HG02610 (cell line): Measurements from ENCODE around the gene STK24.

ENCODE experiments used
- ATAC-seq: cut with Tn5 transposase; IDR thresholded peaks from one replicate; pipeline ENCODE4 v1.9.1; 2021; ENCODE audit warnings: mild to moderate bottlenecking, moderate library complexity; ENCODE audit not compliant: unreplicated experiment

The STK24 gene

DNA sequence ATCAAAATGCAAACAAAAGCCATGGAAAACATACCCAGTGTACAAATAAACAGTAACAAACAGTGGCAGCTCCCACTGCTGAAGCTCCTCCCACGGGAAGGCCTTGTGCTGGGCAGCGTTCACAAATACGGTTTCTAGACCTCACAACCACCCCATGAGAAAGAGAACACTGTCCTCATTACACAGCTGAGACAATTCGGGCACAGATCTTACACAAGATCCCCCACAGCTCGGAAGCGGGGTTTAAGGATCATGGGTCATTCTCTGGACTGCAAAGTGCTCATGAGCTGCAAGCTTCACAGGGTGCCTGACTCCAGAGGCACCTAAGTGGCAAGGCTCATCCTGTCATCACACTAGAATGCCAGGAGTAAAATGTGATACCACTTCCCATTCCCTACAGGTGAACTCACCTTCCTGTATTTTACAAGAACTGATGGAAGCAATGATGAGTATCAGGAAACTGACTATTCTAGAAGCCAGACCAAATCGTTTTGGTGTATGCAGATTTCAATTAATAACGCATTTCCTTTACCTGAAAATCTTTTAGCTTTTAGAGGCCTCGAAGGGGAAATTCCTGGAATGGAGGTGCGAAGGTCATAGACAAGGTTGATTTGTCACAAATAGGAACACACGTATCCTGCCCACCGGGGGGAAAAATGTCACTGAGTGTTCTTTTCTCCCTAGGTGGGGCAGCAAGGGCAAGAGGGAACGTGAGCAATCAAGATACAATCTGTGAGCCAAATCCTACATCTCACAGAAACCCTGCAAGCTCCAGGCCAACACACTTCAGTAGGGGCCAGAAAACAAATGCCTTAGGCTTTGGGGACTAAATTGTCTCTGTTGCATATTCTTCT is 41.2 kb downstream of the STK24 start:
- no peak for ATAC-seq

DNA sequence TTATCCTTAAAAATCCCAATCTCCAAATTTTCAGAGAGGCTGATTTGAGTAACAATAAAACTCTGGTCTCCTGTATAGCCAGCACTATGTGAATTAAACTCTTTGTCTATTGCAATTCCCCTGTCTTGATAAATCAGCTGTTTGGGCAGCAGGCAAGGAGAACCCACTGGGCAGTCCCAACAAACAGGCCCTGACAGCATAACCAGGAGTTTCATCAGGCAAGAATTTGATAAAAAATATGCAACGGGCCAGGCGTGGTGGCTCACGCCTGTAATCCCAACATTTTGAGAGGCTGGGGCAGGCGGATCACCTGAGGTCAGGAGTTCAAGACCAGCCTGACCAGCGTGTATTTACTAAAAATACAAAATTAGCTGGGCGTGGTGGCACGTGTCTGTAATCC is 42.1 kb downstream of the STK24 start:
- no peak for ATAC-seq

DNA sequence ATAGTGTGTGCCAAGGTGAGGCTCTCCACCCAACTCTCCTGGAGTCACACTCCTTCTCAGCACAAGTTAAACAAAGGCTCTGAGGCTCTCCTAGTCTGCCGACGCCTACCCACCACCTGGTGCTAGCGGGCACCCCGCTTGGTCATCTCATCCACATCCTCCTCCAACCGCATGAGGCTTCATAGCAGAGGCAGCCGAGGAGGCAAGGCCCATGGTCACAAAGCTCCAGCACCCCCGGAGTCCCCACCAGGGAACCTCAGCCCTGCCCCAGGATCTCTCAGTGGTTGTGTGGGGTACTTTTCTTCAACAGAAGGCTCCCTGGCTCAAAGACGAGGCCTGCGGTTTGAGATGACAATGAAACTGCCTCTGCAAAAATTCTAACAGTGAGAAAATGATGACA is 43.0 kb downstream of the STK24 start:
- ATAC-seq = no peak

DNA sequence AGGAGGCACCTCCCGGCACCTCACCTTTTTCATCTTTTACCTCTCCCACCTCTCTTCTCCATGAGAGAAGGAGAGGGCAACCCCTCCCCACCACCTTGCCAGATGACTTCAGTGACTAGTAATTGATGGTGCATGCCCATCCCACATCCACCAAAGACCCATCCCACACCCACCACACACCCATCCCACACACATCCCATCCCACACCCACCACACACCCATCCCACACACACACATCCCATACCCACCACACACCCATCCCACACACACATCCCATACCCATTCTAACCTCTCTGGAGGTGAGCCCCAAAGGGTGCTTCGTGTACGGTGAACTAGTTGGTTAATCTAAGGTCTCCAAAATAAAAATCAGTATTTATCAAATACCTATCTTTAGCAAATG is 44.7 kb downstream of the STK24 start:
- ATAC-seq = no peak

DNA sequence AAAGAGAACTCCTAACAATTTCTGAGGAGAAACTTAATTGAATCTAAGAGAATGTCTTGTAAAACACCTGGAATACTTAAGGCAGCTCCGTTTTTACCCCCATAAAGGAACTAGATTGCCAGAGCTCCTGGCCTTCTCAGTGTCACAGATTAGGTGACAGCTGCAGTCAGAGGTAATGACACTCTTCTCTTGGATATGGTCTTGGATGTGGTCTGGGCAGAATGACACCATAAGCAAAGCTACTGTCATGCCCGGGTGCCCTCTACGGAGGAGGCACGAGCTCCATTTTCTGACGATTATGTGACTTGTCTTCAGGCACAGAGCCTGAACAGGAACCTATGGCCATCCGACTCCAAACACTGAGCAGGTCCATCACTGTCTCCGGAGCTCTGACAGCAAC is 46.7 kb downstream of the STK24 start:
- ATAC-seq = no peak

DNA sequence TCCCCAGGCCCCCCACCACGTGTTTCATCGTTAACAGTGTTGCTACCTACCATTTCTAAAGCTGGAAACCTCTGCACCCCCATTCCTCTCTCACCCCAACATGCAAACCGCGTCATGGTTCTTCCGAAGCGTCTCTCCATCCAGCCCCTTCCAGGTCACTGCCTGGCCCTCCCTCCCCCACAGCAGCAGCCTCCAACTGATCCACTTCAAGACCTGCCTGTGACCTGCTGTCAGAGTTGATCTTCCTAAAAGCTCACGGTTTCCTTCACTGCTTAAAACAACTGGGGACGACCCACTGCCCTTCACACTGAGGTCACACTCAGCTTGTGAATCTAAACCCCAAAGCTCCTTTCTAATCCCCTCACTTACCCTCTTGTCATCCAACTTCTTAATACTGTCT is 47.7 kb downstream of the STK24 start:
- ATAC-seq = no peak

DNA sequence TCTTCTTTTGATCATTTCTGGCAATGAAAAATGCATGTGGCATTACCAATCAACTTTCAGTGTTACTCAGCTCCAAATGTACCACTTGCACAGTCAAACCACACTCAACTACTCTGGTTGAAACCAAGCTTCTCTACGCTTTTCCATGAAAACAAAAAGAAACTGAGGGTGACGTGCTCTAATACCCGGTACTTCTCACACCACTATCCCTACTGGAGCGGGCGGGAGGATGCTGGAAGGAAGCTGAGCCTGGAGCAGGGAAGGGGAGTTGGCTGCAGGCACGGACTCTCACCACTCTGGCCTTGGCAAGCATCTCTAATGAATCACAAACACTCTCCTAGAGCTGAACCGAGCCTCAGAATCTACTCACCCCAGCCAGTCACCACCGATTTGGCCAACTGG is 48.2 kb downstream of the STK24 start:
- peak; percentile 26 for ATAC-seq

DNA sequence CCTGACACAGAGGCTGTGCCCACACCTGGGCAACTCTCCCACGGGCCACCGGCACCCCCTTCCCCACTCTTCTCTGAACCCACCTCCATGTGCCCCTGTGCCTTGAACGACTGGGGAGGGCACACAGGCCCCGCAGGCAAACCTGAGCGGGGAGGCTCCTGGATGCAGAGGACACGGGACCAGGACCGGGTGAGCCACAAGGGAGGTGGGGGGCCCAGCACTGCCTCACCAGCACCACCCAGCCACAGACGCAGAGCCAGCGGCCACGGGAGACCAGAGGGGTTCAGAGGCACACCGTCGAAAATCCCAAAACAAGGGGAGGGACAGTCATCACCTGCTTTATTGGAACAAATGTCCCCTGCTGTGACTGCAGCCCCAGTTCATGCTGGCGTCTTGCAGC is 49.4 kb downstream of the STK24 start:
- no peak for ATAC-seq

DNA sequence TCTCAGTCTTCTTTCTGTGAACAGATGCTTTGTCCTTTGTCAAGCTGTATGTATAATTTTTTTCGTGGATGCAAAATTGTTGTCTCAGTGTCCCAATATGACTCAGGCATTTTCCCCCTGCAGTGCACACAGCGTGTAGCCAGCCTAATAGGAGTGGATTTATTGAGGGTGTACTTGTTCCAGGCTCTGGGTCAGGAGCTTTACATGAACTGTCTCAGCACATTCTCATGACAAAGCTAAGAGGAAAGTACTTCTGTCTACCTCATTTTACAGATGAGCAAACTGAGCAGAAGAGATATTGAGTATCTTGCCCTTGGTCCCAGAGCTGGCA is 50.8 kb downstream of the STK24 start:
- ATAC-seq = peak; percentile 54

DNA sequence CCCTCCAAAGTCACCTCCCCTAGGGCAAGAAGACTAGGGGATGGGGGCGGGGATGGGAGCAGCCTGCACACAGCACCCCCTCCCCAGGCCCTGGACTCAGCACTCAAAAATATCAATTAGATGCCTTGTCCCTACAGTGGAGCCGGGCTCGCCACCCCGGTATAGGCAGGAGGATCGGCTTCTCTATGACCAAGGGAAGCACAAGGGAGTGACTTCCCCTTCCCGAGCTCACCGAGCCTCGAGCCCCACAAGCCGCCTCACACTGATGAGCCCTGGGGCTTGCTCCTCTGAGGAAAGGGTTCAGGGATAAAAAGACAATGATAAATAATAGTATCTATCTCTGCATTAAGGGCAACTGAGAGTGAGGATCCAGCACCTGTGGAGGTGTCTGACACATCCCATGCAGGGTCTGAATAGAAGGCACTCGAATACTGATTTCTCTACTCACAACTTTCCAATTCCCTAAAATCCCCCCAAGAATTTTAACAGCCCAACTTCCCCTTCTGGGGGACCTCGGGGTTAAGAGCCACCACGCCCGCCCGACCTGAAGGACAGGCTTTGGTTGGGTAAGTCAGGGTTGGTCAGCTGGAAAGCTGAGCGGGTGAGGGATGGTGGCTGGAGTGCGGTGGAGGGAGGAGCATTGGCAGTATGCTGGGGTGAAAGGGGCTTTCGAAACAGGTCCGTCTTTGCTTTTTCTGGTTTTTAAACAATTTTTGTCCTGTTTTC is 51.3 kb downstream of the STK24 start:
- ATAC-seq = peak; percentile 38

DNA sequence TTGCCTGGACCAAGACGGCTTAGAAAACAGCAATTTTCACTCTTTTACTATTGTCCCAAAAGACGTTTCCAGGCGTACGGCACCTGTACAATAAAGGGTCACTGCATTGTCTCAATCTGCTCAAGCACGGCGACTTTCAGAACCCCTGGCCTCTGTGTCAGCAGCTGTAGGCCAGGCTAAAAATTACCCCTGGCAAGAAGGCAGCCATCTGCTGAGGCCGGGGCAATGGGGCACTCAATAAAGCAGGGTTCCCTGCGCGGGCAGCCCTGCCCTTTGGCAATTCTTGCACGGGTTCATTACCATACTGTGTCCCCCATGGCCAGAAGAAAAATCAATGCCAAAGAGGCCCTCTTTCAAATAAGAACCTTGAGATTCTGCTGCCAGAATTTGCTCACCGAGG is 52.1 kb downstream of the STK24 start:
- no peak for ATAC-seq

DNA sequence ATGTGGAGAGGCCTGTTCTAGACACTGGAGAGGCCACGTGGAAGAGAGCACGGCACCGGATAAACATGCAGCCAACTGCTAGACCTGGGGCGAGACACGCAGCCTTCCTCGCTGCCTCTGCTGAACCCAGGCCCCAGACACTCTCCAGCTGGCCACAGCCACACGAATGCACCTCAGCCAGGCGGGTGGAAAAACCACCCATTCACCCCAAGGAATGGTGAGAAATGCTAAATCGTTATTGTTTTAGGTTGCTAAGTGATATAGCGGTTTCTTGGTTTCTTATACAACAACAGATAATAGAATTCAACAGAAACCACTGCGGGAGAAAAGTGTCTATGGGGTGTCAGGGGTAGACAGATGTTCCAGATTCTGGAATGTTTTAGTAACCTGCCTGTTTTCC is 52.5 kb downstream of the STK24 start:
- ATAC-seq = no peak

DNA sequence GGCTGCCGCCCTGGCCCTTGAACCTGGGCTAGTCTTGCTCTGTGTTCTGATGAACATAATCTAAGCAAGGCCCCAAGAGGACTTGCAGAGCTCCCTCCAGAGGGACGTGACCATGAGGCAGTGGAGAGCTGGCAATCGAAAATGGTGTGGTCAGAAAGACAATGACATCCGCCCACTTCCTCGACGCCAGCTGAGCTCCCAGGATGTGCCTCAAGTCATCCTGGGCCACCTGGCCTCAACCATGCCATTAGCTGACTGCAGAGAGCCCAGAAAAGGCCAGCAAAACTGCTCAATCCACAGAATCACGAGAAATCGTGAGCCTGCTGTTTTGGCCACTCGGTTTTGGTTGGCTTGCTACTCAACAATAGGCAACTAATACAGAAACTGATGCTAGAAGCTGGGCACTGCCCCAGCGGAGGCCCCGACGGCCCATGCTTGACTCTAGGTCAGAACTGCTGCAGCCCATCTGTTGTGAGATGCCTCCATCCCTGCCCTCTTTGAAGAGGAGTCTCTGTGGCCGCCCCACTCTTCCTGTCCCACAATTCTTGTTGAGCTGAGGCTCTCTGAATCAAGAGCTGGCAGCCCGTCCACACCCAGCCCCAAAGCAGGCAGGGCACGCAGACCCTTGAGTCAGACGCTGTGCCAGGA is 53.3 kb downstream of the STK24 start:
- peak; percentile 36 for ATAC-seq

DNA sequence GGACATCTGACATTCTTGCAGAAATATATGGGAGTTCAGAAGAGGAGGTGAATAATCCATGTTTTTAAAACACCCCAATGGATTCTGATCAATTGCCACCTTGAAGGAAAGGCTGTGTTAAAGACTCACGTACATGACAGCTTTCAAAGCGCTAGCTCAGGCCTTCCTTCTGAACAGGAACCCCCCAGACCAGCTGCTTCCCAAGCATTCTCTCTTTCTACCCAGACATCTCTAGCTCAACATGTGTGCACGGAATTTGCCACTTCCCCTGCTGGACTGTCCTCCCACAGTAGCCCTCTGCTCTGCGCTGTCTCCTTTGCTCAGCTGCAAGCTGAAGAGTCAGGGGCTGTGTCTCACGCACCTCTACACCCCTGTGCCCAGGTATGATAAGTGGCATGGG is 54.5 kb downstream of the STK24 start:
- no peak for ATAC-seq

DNA sequence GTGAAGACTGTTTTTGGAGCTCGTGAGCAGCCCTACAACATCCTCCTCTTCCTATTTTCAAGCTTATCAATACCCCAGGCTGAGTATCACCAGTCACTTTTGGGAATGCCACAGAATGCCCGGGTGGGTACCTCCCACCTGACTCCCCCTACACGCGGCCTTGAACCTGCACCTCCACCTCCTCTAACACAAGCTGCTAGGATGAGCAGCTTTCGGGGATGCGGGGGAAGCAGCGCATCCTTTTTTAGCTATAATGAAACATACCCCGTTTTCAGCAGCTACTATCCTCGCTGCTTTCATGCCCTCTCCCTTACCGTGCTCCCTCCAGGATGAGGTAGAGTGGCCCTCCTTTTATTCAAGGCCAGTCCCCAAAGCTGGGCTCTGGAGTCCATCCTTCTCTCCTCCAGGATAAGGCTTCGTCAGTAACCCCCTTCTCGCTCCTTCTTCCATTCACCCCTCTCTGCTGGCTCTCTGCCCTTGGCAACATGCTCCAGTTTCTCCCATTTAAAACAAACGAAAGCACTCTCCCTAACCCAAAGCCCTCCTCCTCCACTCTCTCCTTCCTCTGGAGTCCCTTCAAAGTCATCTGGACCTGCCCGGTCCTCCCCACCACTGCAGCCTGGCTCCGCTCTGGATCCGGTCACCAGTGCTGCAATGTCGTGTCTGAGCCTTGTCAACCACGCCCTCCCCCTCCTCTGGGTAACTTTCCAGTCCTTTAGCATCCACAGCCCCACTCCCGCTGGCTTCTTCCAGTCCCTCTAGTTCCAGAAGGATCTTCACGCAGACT is 55.3 kb downstream of the STK24 start:
- ATAC-seq = no peak

DNA sequence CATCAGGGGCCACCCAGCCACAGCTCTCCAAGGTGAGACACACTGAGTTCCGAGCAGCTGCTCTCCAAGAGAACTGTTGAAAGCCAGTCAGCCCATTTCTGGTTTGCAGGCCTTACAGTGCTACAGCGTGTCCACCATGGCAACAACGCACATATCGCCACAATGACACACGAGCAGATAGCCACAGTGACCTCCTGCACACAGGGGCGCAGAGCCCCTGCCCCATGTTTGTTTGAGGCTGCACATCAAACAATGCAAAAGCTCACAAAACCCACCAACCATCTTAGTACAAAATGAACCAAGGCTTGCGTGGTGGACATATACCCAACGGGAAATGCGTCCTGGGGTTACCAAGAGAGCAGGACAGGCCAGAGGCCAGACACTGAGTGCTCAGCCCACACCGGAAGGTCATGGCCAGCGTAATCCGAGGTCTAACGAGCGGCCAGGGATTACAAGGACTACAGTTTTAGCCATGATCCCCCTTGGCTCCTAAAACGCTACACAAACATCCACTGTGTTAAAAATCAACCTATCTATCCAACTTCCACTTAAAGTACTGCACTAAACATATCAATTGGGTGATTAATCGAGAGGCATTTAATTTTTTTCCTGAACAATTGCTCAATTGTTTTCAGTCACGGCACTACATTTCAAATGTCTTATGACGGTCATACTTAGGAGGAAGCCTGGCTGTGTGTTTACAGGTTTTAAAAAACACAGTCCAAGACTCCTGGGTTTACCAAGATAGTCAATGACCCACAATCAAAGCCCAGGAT is 56.0 kb downstream of the STK24 start:
- ATAC-seq = no peak

DNA sequence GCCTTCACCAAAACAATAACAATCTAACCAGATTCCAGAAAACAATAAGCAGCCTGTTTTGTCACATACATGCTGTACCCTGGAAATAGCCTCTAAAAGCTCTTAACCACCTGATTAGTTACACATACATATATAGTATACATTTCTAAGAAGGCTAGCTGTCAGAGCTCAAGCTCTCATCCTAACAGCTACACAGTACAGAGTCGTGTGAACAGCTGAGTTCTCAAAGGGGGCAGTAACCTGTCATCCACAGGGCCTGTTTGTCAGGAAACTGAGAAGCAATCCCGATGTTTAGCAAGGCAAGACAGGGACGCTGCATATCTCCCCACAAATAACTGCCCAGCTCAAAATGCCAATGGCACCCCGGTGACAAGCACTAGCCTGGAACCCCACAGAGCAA is 56.9 kb downstream of the STK24 start:
- ATAC-seq = no peak

DNA sequence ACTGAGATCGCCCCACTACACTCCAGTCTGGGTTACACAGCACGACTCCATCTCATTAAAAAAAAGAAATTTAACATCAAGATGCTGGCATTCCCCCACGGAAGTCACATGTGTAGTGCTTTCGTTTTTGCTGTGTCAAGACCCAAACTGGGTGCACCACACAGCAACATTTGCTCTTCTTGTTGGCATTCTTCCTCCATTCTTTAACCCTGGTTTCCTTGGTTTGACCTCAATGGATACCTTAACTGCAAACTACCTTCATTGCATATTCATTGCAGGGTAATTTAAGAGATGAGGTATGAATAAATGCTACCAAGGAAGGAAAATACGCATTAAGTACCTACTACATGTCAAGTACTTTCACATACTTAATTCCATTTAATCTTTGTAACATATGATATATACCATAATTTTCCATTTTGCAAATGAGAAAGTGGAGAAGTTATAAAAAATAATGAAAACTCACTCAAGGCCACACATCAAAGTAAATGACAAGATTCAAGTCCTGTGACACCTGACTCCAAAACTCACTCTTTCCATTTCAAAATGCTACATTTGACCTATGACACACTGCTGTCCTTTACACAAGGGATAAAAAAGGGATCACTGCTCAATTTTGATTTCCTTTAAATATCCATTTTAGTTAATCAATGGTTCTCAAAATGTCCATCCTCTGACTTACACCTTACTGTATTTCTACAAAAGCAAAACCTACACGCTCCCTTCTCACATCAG is 59.2 kb downstream of the STK24 start:
- peak; percentile 38 for ATAC-seq

DNA sequence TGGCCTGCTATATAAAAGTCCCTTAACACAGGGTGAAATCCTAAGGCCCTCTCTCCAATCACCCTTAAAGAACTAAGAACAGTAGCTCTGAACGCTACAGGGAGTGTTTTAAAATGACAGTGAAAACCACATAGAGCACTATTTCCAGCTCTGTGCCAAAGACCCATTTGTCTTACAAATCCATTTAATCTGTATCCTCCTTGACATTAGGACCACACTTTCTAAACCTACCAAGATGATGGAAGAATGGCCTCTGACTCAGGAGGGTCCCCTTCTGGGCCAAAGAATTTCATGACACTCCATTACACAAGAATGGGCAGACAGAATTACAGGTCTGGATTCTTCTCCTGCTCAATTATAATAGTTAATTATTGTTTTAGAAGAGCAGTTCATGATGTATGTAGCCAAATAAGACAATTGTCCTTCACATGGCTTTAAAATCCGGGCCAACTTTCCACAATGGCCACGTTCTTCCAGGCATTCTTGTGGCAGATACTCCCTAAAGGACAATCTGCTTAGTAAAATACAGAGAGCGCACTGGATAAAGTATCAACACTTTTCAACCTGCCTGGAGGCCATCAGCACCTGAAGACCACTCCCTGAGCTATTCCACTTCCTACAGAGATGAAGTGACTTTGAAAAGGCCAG is 61.0 kb downstream of the STK24 start:
- peak; percentile 40 for ATAC-seq
